Measurements from ENCODE around the gene ENDOV. TPM values are rescaled to one million over a fixed set of nuclear protein-coding genes. Genes with fewer than 3 reads are reported as not detected.

ENDOV gene
- total RNA-seq, 1 donor from 2014 or later: 9.9 TPM

- DNase-seq: no peak
These were observed 1.4 kb downstream of the ENDOV start for GRCh38 chr17:80416260-80416939.

- no peak for DNase-seq
These were observed 1.9 kb downstream of the ENDOV start for GRCh38 chr17:80416940-80417293.

- DNase-seq: no peak
These were observed 3.6 kb downstream of the ENDOV start for GRCh38 chr17:80418589-80418988.

- DNase-seq: no peak
These were observed 4.3 kb downstream of the ENDOV start for GRCh38 chr17:80419255-80419654.

- DNase-seq: no peak
These were observed 6.6 kb downstream of the ENDOV start for GRCh38 chr17:80421381-80422090.

- DNase-seq: no peak
These were observed 7.3 kb downstream of the ENDOV start for GRCh38 chr17:80422276-80422675.

GRCh38 chr17:80422981-80423380 lies 8.0 kb downstream of the ENDOV start:
- DNase-seq: no peak

- no peak for DNase-seq
These were observed 8.7 kb downstream of the ENDOV start for GRCh38 chr17:80423536-80424225.

GRCh38 chr17:80424261-80424660 lies 9.3 kb downstream of the ENDOV start:
- DNase-seq: no peak

- no peak for DNase-seq
These were observed 10.2 kb downstream of the ENDOV start for GRCh38 chr17:80424878-80425765.

- no peak for DNase-seq
These were observed 11.0 kb downstream of the ENDOV start for GRCh38 chr17:80425835-80426426.

GRCh38 chr17:80426671-80427326 lies 11.8 kb downstream of the ENDOV start:
- DNase-seq: peak; percentile 40

GRCh38 chr17:80427366-80428282 lies 12.7 kb downstream of the ENDOV start:
- no peak for DNase-seq

GRCh38 chr17:80428363-80428762 lies 13.4 kb downstream of the ENDOV start:
- DNase-seq: no peak

- no peak for DNase-seq
These were observed 13.8 kb downstream of the ENDOV start for GRCh38 chr17:80428796-80429195.

GRCh38 chr17:80429356-80430275 lies 14.6 kb downstream of the ENDOV start:
- no peak for DNase-seq

GRCh38 chr17:80430446-80431245 lies 15.7 kb downstream of the ENDOV start:
- DNase-seq: no peak

Measured in skin of body (tissue), 2 donors.